Astrocyte (in vitro differentiated cells and primary cell): ENCODE results near the gene POLN. TPM values are rescaled to one million over a fixed set of nuclear protein-coding genes. Genes with fewer than 3 reads are reported as not detected.

ENCODE experiments used
- DNase-seq: peaks from one replicate; pipeline ENCODE4 v3.0.0-alpha.2; 2010; ENCODE audit warnings: low read depth
- FAIRE-seq: peaks from 2 replicates; lab custom pipeline; 2011; peaks lifted over from hg19 to GRCh38; lab: Jason Lieb, UNC
- H2AFZ ChIP-seq: 2 replicates; pipeline ENCODE4 v1.6.0; 2012; ENCODE audit warnings: low read depth, low read length, inconsistent platforms
- H3K27ac ChIP-seq: 2 replicates; pipeline ENCODE4 v1.5.1; 2011; ENCODE audit warnings: low read depth, low read length, inconsistent platforms
- H3K27me3 ChIP-seq: 2 replicates; pipeline ENCODE4 v1.6.0; 2011; ENCODE audit warnings: low read length, inconsistent platforms; ENCODE audit not compliant: insufficient read depth
- H3K36me3 ChIP-seq: 2 replicates; pipeline ENCODE4 v1.5.1; 2011; ENCODE audit warnings: low read length, inconsistent platforms; ENCODE audit not compliant: insufficient read depth
- H3K4me1 ChIP-seq: 2 replicates; pipeline ENCODE4 v1.5.1; 2011; ENCODE audit warnings: low read length, inconsistent platforms; ENCODE audit not compliant: insufficient read depth
- H3K4me2 ChIP-seq: 2 replicates; pipeline ENCODE4 v1.6.0; 2012; ENCODE audit warnings: low read length, inconsistent platforms
- H3K4me3 ChIP-seq: 2 replicates; pipeline ENCODE4 v1.5.1; 2011; ENCODE audit warnings: low read depth, mild to moderate bottlenecking, low read length, inconsistent platforms; ENCODE audit not compliant: insufficient read depth
- H3K79me2 ChIP-seq: 2 replicates; pipeline ENCODE4 v1.6.0; 2012; ENCODE audit warnings: mild to moderate bottlenecking, low read length, inconsistent platforms; ENCODE audit not compliant: insufficient read depth
- H3K9ac ChIP-seq: 2 replicates; pipeline ENCODE4 v1.6.0; 2012; ENCODE audit warnings: mild to moderate bottlenecking, low read length, inconsistent platforms
- H3K9me3 ChIP-seq: 2 replicates; pipeline ENCODE4 v1.5.1; 2012; ENCODE audit warnings: low read depth, mild to moderate bottlenecking, low read length, inconsistent platforms; ENCODE audit not compliant: insufficient read depth
- H4K20me1 ChIP-seq: 2 replicates; pipeline ENCODE4 v1.6.0; 2012; ENCODE audit warnings: low read length, inconsistent platforms; ENCODE audit not compliant: insufficient read depth
- H3K27ac Mint-ChIP-seq: one replicate; pipeline ENCODE4 v1.8.0; 2021; ENCODE audit warnings: mild to moderate bottlenecking, mixed read lengths; ENCODE audit not compliant: unreplicated experiment
- H3K27me3 Mint-ChIP-seq: one replicate; pipeline ENCODE4 v1.8.0; 2021; ENCODE audit warnings: low read depth, mixed read lengths; ENCODE audit not compliant: unreplicated experiment
- H3K36me3 Mint-ChIP-seq: one replicate; pipeline ENCODE4 v1.8.0; 2021; ENCODE audit warnings: low read depth, mixed read lengths; ENCODE audit not compliant: unreplicated experiment
- H3K4me1 Mint-ChIP-seq: one replicate; pipeline ENCODE4 v1.8.0; 2021; ENCODE audit warnings: low read depth, mixed read lengths; ENCODE audit not compliant: unreplicated experiment
- H3K4me3 Mint-ChIP-seq: one replicate; pipeline ENCODE4 v1.8.0; 2021; ENCODE audit warnings: mild to moderate bottlenecking, moderate library complexity, mixed read lengths; ENCODE audit not compliant: unreplicated experiment
- H3K9me3 Mint-ChIP-seq: one replicate; pipeline ENCODE4 v1.8.0; 2021; ENCODE audit warnings: mild to moderate bottlenecking, mixed read lengths; ENCODE audit not compliant: unreplicated experiment
- CTCF ChIP-seq: IDR thresholded peaks from 2 replicates; pipeline ENCODE4 v1.5.1; 2011; ENCODE audit warnings: low read depth, mild to moderate bottlenecking, inconsistent platforms, low read length, moderate library complexity; ENCODE audit not compliant: insufficient read depth
- EZH2 ChIP-seq: IDR thresholded peaks from 2 replicates; pipeline ENCODE4 v1.6.1; 2012; ENCODE audit warnings: mild to moderate bottlenecking, low read length, inconsistent platforms; ENCODE audit not compliant: insufficient read depth
- total RNA-seq: library from RNA; stranded (reverse); gene quantifications from 2 replicates; pipeline ENCODE4 v1.2.1, GENCODE V29; 2021

The POLN gene
- total RNA-seq, 1 donor from 2014 or later, result 3.1 TPM

GRCh38 chr4:2067446-2068197, 174.3 kb downstream of the POLN start:
- no peak overlapping the region for H3K4me3 ChIP-seq
- Mint-ChIP-seq H3K9me3 (no peaks in the 10 kb centered on the region), H3K4me1 (no peaks in the 10 kb centered on the region), H3K36me3 (no peaks in the 10 kb centered on the region), H3K27ac (no peak overlapping the region), H3K4me3 (no peak overlapping the region), H3K27me3 (peaks cover 9% of the 10 kb centered on the region)
- H2AFZ ChIP-seq, result no peak overlapping the region
- no peak for DNase-seq
- no peaks in the 10 kb centered on the region for H3K4me1 ChIP-seq
- H3K9me3 ChIP-seq, result peaks cover 4% of the 10 kb centered on the region
- no peak overlapping the region for H3K4me2 ChIP-seq
- H4K20me1 ChIP-seq, result no peaks in the 10 kb centered on the region
- H3K27ac ChIP-seq, result no peak overlapping the region
- peaks cover 2% of the 10 kb centered on the region for H3K27me3 ChIP-seq
- FAIRE-seq, result no peak
- no peak overlapping the region for H3K9ac ChIP-seq
- TF ChIP-seq CTCF (no peak), EZH2 (no peak)
- H3K36me3 ChIP-seq, result no peaks in the 10 kb centered on the region
- H3K79me2 ChIP-seq, result no peaks in the 10 kb centered on the region

- Histone ChIP-seq H3K4me3 (no peak overlapping the region), H3K27me3 (peaks cover 5% of the 10 kb centered on the region), H3K79me2 (no peaks in the 10 kb centered on the region), H3K36me3 (no peaks in the 10 kb centered on the region), H3K4me2 (no peak overlapping the region), H4K20me1 (no peaks in the 10 kb centered on the region), H3K4me1 (no peaks in the 10 kb centered on the region), H3K27ac (no peak overlapping the region), H2AFZ (no peak overlapping the region), H3K9me3 (peaks cover 4% of the 10 kb centered on the region), H3K9ac (no peak overlapping the region)
- TF ChIP-seq EZH2 (no peak), CTCF (no peak)
- H3K4me3 Mint-ChIP-seq, result no peak overlapping the region
- no peaks in the 10 kb centered on the region for H3K36me3 Mint-ChIP-seq
- peaks cover 13% of the 10 kb centered on the region for H3K27me3 Mint-ChIP-seq
- DNase-seq, result no peak
- H3K4me1 Mint-ChIP-seq, result no peaks in the 10 kb centered on the region
- no peak overlapping the region for H3K27ac Mint-ChIP-seq
- no peak for FAIRE-seq
- no peaks in the 10 kb centered on the region for H3K9me3 Mint-ChIP-seq
These were observed 175.1 kb downstream of the POLN start for GRCh38 chr4:2066571-2067445.
